Glutamatergic neuron (in vitro differentiated cells): ENCODE measurements around the gene FUCA2. TPM values are rescaled to one million over a fixed set of nuclear protein-coding genes. Genes with fewer than 3 reads are reported as not detected.

ENCODE experiments used
- DNase-seq: peaks from one replicate; pipeline ENCODE4 v3.0.0; 2022
- H3K27ac Mint-ChIP-seq: one replicate; pipeline ENCODE4 v1.8.0; 2020; ENCODE audit warnings: mild to moderate bottlenecking, mixed read lengths, inconsistent platforms; ENCODE audit not compliant: unreplicated experiment
- H3K27me3 Mint-ChIP-seq: one replicate; pipeline ENCODE4 v1.8.0; 2020; ENCODE audit warnings: mild to moderate bottlenecking, moderate library complexity, mixed read lengths, inconsistent platforms; ENCODE audit not compliant: unreplicated experiment
- H3K36me3 Mint-ChIP-seq: one replicate; pipeline ENCODE4 v1.8.0; 2020; ENCODE audit warnings: mild to moderate bottlenecking, mixed read lengths, inconsistent platforms; ENCODE audit not compliant: unreplicated experiment
- H3K4me1 Mint-ChIP-seq: one replicate; pipeline ENCODE4 v1.8.0; 2020; ENCODE audit warnings: mild to moderate bottlenecking, low read depth, mixed read lengths, inconsistent platforms; ENCODE audit not compliant: unreplicated experiment
- H3K4me3 Mint-ChIP-seq: one replicate; pipeline ENCODE4 v1.8.0; 2020; ENCODE audit warnings: mild to moderate bottlenecking, mixed read lengths, inconsistent platforms; ENCODE audit not compliant: unreplicated experiment
- H3K9me3 Mint-ChIP-seq: one replicate; pipeline ENCODE4 v1.8.0; 2020; ENCODE audit warnings: mild to moderate bottlenecking, moderate library complexity, mixed read lengths, inconsistent platforms; ENCODE audit not compliant: unreplicated experiment
- CTCF ChIP-seq: fragments of 200-600 bp; sonication (generic); IDR thresholded peaks from one replicate; pipeline ENCODE4 v1.5.0; 2021; ENCODE audit not compliant: partially characterized antibody, unreplicated experiment
- total RNA-seq: library from RNA; stranded (reverse); fragmentation: NEBNext Ultra II Directional; extraction: Animal tissue kit (Norgen Biotek cat#: 25700); gene quantifications from one replicate; pipeline ENCODE4 v1.2.1, GENCODE V29; 2021; ENCODE audit not compliant: unreplicated experiment

The FUCA2 gene
- total RNA-seq, 1 donor from 2014 or later, result 19.2 TPM

GRCh38 chr6:143555582-143555981, 44.1 kb upstream of the FUCA2 start:
- H3K27ac Mint-ChIP-seq, result no peak overlapping the region
- no peak overlapping the region for H3K4me3 Mint-ChIP-seq
- TF ChIP-seq CTCF, result no peak

GRCh38 chr6:143555071-143555492, 43.6 kb upstream of the FUCA2 start:
- Mint-ChIP-seq H3K4me1 (no peaks in the 10 kb centered on the region), H3K27ac (no peak overlapping the region), H3K9me3 (no peaks in the 10 kb centered on the region), H3K4me3 (no peak overlapping the region), H3K36me3 (no peaks in the 10 kb centered on the region), H3K27me3 (no peaks in the 10 kb centered on the region)
- TF ChIP-seq CTCF, result no peak
- no peak for DNase-seq

More at GRCh38 chr6:143555582-143555981, 44.1 kb upstream of the FUCA2 start:
- H3K4me1 Mint-ChIP-seq, result no peaks in the 10 kb centered on the region
- no peaks in the 10 kb centered on the region for H3K36me3 Mint-ChIP-seq
- H3K9me3 Mint-ChIP-seq, result no peaks in the 10 kb centered on the region
- DNase-seq, result no peak
- H3K27me3 Mint-ChIP-seq, result no peaks in the 10 kb centered on the region

- no peaks in the 10 kb centered on the region for H3K4me1 Mint-ChIP-seq
- H3K4me3 Mint-ChIP-seq, result no peak overlapping the region
- no peaks in the 10 kb centered on the region for H3K36me3 Mint-ChIP-seq
- H3K9me3 Mint-ChIP-seq, result no peaks in the 10 kb centered on the region
- DNase-seq, result no peak
- TF ChIP-seq CTCF, result no peak
- no peak overlapping the region for H3K27ac Mint-ChIP-seq
- no peaks in the 10 kb centered on the region for H3K27me3 Mint-ChIP-seq
Observed at GRCh38 chr6:143553337-143553736, 41.8 kb upstream of the FUCA2 start.

- H3K9me3 Mint-ChIP-seq, result no peaks in the 10 kb centered on the region
Observed at GRCh38 chr6:143549949-143550268, 38.4 kb upstream of the FUCA2 start.

More at GRCh38 chr6:143549949-143550268, 38.4 kb upstream of the FUCA2 start:
- TF ChIP-seq CTCF, result no peak
- Mint-ChIP-seq H3K27me3 (no peaks in the 10 kb centered on the region), H3K27ac (no peak overlapping the region), H3K4me1 (no peaks in the 10 kb centered on the region), H3K36me3 (no peaks in the 10 kb centered on the region), H3K4me3 (no peak overlapping the region)
- DNase-seq, result no peak
